ENCODE results near the gene CTDSPL2.

CTDSPL2 gene

GRCh38 chr15:44489464-44489863 lies 62.0 kb downstream of the CTDSPL2 start:
- no peaks in the 10 kb centered on the region for H3K4me1 ChIP-seq
- H3K4me3 ChIP-seq (ENCODE audit: low read depth, low read length) = no peak overlapping the region
- H3K79me2 ChIP-seq = no peaks in the 10 kb centered on the region

GRCh38 chr15:44490622-44491021 lies 63.2 kb downstream of the CTDSPL2 start:
- no peaks in the 10 kb centered on the region for H3K36me3 ChIP-seq (ENCODE audit: control insufficient read depth, insufficient read depth, low read length)

More at GRCh38 chr15:44489464-44489863, 62.0 kb downstream of the CTDSPL2 start:
- no peaks in the 10 kb centered on the region for H3K27me3 ChIP-seq (ENCODE audit: control insufficient read depth, insufficient read depth, low read length)
- no peaks in the 10 kb centered on the region for H3K36me3 ChIP-seq (ENCODE audit: control insufficient read depth, insufficient read depth, low read length)
- no peak overlapping the region for H3K4me2 ChIP-seq (ENCODE audit: low read length)
- no peak overlapping the region for H3K27ac ChIP-seq
- no peak overlapping the region for H3K9ac ChIP-seq
- H2AFZ ChIP-seq = no peak overlapping the region
- no peaks in the 10 kb centered on the region for H3K9me3 ChIP-seq (ENCODE audit: control insufficient read depth, low read length)
- no peak for TF ChIP-seq CTCF (IDR thresholded peaks at IDR 0.05)

GRCh38 chr15:44492040-44492439 lies 64.6 kb downstream of the CTDSPL2 start:
- Histone ChIP-seq H3K4me1 (no peaks in the 10 kb centered on the region), H3K36me3 (ENCODE audit: control insufficient read depth, insufficient read depth, low read length) (no peaks in the 10 kb centered on the region), H3K27ac (no peak overlapping the region), H3K4me3 (ENCODE audit: low read depth, low read length) (no peak overlapping the region), H3K9ac (no peak overlapping the region), H3K9me3 (ENCODE audit: control insufficient read depth, low read length) (no peaks in the 10 kb centered on the region), H2AFZ (no peak overlapping the region), H3K79me2 (no peaks in the 10 kb centered on the region), H3K4me2 (ENCODE audit: low read length) (no peak overlapping the region), H3K27me3 (ENCODE audit: control insufficient read depth, insufficient read depth, low read length) (no peaks in the 10 kb centered on the region)
- TF ChIP-seq CTCF (IDR thresholded peaks at IDR 0.05) = no peak

More at GRCh38 chr15:44490622-44491021, 63.2 kb downstream of the CTDSPL2 start:
- Histone ChIP-seq H2AFZ (no peak overlapping the region), H3K4me1 (no peaks in the 10 kb centered on the region), H3K9me3 (ENCODE audit: control insufficient read depth, low read length) (no peaks in the 10 kb centered on the region), H3K4me3 (ENCODE audit: low read depth, low read length) (no peak overlapping the region), H3K79me2 (no peaks in the 10 kb centered on the region), H3K9ac (no peak overlapping the region), H3K4me2 (ENCODE audit: low read length) (no peak overlapping the region), H3K27ac (no peak overlapping the region), H3K27me3 (ENCODE audit: control insufficient read depth, insufficient read depth, low read length) (no peaks in the 10 kb centered on the region)
- TF ChIP-seq CTCF (IDR thresholded peaks at IDR 0.05) = no peak

- H2AFZ ChIP-seq = no peak overlapping the region
- H3K9me3 ChIP-seq (ENCODE audit: control insufficient read depth, low read length) = no peaks in the 10 kb centered on the region
- no peak overlapping the region for H3K27ac ChIP-seq
- TF ChIP-seq CTCF (IDR thresholded peaks at IDR 0.05) = no peak
- no peak overlapping the region for H3K9ac ChIP-seq
- no peaks in the 10 kb centered on the region for H3K4me1 ChIP-seq
- H3K36me3 ChIP-seq (ENCODE audit: control insufficient read depth, insufficient read depth, low read length) = no peaks in the 10 kb centered on the region
- H3K4me2 ChIP-seq (ENCODE audit: low read length) = no peak overlapping the region
- no peaks in the 10 kb centered on the region for H3K27me3 ChIP-seq (ENCODE audit: control insufficient read depth, insufficient read depth, low read length)
- H3K79me2 ChIP-seq = no peaks in the 10 kb centered on the region
- H3K4me3 ChIP-seq (ENCODE audit: low read depth, low read length) = no peak overlapping the region
Observed at GRCh38 chr15:44492672-44493071, 65.2 kb downstream of the CTDSPL2 start.

GRCh38 chr15:44495562-44495961 lies 68.1 kb downstream of the CTDSPL2 start:
- H3K36me3 ChIP-seq (ENCODE audit: control insufficient read depth, insufficient read depth, low read length) = no peaks in the 10 kb centered on the region
- no peaks in the 10 kb centered on the region for H3K9me3 ChIP-seq (ENCODE audit: control insufficient read depth, low read length)
- TF ChIP-seq CTCF (IDR thresholded peaks at IDR 0.05) = no peak
- H2AFZ ChIP-seq = no peak overlapping the region
- H3K79me2 ChIP-seq = no peaks in the 10 kb centered on the region
- no peaks in the 10 kb centered on the region for H3K27me3 ChIP-seq (ENCODE audit: control insufficient read depth, insufficient read depth, low read length)
- no peak overlapping the region for H3K4me2 ChIP-seq (ENCODE audit: low read length)
- H3K4me1 ChIP-seq = no peaks in the 10 kb centered on the region
- no peak overlapping the region for H3K9ac ChIP-seq
- no peak overlapping the region for H3K4me3 ChIP-seq (ENCODE audit: low read depth, low read length)
- no peak overlapping the region for H3K27ac ChIP-seq
